Activated CD8-positive, alpha-beta memory T cell treated with anti-CD3 and anti-CD28 coated beads, Interleukin-2, amount 50 U/mL, for 48 hours (primary cell): Measurements from ENCODE around the gene NFS1.

Source experiments
- DNase-seq: peaks from one replicate; pipeline ENCODE4 v3.0.0-alpha.2; 2020

The NFS1 gene

DNA sequence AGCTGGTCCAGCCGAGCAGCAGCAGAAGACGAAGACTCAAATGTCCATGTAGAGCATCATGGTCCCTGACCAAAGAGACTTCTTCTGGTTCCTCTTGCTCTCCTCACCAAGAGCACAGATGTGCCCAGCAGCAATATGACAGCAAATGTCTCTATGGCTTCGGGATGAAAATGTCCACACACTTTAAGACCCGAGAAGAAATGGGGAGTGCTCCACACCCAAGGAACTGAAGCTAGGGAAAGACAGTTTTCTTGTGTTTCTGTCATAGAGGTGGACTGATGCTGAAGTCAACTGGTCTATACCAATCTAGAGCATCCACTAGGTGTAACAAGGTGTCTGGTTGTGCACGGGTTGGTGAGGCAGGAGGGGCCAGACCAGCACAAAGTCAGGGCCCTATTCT, 29.9 kb downstream of the NFS1 start:
- DNase-seq, result peak; percentile 30

GRCh38 chr20:35665949-35666288, 33.2 kb downstream of the NFS1 start:
- DNase-seq, result no peak

GRCh38 chr20:35664466-35665206, 34.5 kb downstream of the NFS1 start, which contains the start of the genes CPNE1 and RBM12:
Gene CPNE1, minus strand, starts transcription at chr20:35664900. Its CDS starts 31,977 bp downstream, at chr20:35632923.
Gene RBM12, minus strand, starts transcription at chr20:35664900. Its CDS starts 9,578 bp downstream, at chr20:35655322.
- peak; percentile 96 for DNase-seq

GRCh38 chr20:35663516-35664465, 35.4 kb downstream of the NFS1 start:
- peak; percentile 80 for DNase-seq

DNA sequence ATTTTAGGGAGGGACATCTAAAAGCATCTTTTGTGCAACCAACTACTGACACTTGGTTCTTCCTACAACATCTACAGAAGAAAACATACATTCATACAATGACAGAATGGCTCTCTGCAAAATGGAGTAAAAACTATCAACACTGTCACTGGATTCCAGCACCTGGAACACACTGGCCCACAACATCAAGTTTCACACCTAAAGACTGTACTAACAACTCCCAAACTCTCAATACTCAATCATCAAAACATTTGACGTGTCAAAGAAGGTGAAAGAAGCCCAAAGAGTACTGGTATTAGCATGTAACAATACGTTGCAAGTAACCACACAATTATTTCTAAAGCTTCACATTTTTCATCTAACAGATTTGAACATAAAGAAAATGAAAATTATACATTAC, 36.6 kb downstream of the NFS1 start:
- no peak for DNase-seq

DNA sequence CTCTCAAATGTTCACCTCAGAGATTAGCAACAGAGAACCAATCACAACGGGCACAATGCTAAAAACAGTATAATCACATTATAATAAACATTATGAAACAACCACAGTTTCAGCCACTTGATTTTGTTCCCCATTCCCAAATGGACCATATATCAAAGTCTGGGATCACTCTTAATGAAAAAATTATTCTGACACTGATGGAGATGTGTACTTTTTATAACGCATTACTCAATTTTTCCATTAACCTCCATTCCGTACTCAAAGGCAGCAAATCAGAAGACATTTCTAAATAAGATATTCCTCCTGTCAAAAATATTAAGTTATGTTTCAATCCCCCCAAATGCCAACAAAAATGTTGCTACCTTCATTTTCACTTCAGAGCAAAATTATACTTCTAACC, 37.2 kb downstream of the NFS1 start:
- no peak for DNase-seq

DNA sequence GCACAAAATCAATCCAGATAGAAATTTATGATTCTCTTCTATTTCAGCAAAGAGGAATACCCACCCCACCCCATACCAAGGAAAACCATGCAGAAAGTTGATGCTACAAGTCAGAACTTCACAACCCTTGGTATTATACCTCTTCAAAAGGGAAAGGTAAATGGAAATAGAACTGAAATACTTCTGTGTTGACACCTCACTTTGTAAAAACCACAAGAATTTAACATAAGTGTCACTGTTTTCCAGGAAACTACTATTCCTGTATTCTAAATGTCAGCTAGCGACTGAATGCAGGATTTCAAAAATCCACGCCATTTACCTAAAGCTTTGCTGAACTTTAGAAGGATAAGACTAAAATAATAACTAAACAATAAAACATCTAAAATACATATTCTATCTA, 38.1 kb downstream of the NFS1 start:
- DNase-seq, result no peak

DNA sequence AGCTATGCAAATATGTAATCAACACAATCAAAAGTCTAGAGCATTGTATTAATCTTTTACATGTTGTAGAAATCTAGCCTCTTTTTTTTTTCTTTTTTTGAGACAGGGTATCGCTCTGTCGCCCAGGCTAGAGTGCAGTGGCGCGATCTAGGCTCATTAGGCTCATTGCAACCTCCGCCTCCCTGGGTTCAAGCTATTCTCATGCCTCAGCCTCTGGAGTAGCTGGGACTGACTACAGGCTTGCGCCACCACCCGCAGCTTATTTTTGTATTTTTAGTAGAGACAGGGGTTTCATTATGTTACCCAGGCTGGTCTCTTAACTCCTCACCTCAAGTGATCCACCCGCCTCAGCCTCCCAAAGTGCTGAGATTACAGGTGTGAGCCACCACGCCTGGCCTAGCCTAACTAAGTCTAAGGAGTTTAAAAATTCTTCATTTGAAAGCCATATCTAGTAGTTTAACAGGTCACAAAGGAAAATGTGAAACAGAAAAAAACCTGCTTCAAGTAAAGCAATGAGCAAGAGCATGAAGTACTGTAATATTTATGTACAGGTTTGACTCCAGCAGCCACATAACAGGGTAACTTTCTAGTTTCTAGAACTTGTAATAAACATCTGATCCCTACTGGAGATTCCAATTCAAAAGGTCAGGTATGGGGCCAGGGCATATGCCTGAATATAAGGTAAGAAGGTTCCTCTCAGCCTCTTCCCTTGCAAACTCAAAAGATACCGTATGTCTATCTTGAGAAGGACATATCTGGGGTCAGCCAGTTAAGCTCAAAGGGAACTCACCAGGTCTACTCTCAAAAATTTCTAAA, 38.8 kb downstream of the NFS1 start:
- DNase-seq, result no peak

DNA sequence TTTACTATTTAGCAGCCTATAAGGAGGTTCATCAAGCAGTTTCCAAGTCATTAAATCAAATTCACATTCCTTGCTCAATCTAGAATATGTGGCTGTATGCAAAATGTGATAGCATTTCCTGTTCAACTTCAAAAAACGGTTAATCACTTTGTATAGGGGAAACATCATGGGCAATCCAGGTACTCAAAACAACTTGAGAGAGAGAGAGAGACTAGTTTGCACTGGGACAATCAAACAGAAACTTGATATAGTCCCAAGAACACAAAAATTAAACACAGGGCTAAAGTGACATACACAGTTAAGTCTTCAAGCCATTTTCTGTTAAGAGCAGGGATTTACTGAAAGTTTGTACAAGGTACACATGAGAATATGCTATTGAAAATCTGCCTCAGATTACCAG, 41.9 kb downstream of the NFS1 start:
- DNase-seq, result no peak

DNA sequence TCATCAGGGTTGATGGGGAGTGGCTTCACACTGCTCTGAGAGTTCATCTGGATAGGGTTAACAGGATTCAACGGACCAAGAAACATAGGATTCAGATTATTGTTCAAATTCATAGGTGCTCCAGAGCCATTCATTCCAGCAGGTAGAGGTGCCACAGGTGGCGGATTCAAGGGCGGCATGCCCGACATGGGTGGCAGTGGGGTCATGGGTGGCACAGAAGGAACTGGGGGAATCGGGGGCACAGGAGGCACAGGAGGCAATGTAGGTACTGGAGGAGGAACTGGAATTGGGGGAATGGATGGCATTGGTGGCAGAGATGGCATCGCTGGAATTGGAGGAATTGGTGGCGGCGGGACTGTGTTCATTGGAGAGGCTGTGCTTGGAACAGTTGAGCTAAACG, 44.7 kb downstream of the NFS1 start:
- DNase-seq, result no peak

- no peak for DNase-seq
Measured at GRCh38 chr20:35653893-35654292, 45.3 kb downstream of the NFS1 start.

DNA sequence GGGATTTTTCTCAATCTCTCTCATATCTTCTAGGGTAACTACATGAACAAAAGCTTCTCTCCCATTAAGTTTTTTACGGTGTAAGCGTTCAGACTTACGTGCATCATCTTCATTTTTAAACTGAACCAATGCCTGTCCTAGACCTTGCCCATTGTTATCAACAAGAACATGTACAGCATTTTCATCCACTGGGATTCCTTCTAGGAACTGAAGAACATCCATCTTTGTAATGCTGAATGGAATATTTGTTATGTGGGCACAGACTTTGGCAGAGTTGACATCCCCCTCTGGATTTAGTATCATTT, 45.8 kb downstream of the NFS1 start:
- no peak for DNase-seq

- DNase-seq, result no peak
Measured at GRCh38 chr20:35652641-35653429, 46.3 kb downstream of the NFS1 start.

- DNase-seq, result no peak
Measured at GRCh38 chr20:35651958-35652357, 47.2 kb downstream of the NFS1 start.

- DNase-seq, result no peak
Measured at GRCh38 chr20:35650632-35651031, 48.5 kb downstream of the NFS1 start.

GRCh38 chr20:35648836-35649235, 50.3 kb downstream of the NFS1 start:
- DNase-seq, result no peak

DNA sequence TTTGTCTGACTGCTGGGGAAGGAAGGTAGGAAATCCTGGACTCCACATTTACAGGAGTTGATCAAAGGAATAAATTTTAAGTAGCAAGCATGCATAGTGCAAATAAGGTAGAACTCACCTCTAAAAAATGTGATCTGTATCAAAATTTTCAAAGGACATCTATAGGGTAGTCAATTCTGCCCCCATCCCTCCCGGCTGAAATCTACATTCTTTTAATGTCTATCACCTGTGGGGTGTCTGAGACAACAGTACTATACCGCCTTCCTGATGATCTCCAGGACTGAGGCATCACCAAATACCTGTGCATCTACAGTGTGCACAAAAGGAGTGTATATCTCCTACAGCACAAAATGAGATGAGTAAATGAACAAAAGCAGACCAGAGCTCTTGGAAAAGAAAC, 54.3 kb downstream of the NFS1 start:
- DNase-seq, result no peak

DNA sequence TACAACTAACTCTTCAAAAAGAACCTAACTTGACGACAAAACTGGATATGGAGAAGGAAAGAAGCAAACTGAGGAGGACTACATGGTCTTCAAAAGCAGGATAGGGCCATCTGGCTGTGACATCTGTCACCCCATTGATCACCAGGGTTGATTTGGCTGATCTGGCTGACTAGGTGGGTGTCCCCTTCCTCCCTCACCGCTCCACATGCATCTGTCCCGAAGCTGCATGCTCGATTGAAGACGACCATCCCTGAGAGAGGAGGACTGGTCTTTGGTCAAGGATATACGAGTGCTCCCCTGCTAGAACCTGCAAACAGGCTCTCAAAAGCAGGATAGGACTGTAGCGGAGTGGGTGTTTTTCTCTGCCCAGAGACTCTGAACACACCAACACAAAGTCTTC, 56.1 kb downstream of the NFS1 start:
- no peak for DNase-seq

DNA sequence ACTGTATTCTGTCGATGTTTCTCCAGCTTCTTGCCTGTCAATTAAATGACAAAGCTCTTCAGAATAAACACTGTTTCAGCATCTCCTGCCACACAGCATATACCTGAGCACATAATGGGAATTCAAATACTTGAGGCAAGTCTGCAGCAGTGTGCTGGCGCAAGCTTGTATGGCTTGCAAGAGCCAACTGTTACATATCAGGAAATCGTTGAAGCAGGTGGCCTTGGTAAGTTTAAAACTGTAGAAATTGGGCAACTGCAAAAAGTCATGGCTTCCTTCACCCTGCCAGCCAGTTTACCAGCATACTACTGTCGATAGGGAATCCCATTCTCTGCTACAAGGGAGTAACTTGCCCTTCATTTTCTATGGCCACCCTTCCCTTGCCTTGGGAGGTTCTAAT, 57.4 kb downstream of the NFS1 start:
- DNase-seq, result no peak

- no peak for DNase-seq
Measured at GRCh38 chr20:35640724-35641123, 58.4 kb downstream of the NFS1 start.

- no peak for DNase-seq
Measured at GRCh38 chr20:35638751-35639150, 60.4 kb downstream of the NFS1 start.

GRCh38 chr20:35637276-35637675, 61.9 kb downstream of the NFS1 start:
- no peak for DNase-seq

- DNase-seq, result no peak
Measured at GRCh38 chr20:35636095-35636494, 63.1 kb downstream of the NFS1 start.
